DOHH2 (cell line): ENCODE data around the gene ALS2.
"Not testable (repeated sequence)": the region's sequence is repeated elsewhere in the genome, so short reads cannot be mapped to it uniquely, and the experiment has no call there.

ENCODE experiments used
- H3F3A ChIP-seq: fragments of 200-600 bp; sonication (generic), shearing (Covaris generic); 2 replicates; pipeline ENCODE4 v1.6.0; 2016; ENCODE audit warnings: antibody characterized with exemption, mild to moderate bottlenecking; ENCODE audit not compliant: control insufficient read depth, insufficient read depth
- H3K27ac ChIP-seq: fragments of 200-600 bp; sonication (generic); 2 replicates; pipeline ENCODE4 v1.5.1; 2014; ENCODE audit warnings: low read depth, mild to moderate bottlenecking, low read length, moderate library complexity
- H3K27me3 ChIP-seq: fragments of 200-600 bp; sonication (generic); 2 replicates; pipeline ENCODE4 v1.6.1; 2014; ENCODE audit warnings: mild to moderate bottlenecking, low read length, mixed read lengths; ENCODE audit not compliant: control insufficient read depth
- H3K36me3 ChIP-seq: fragments of 200-600 bp; sonication (generic); 2 replicates; pipeline ENCODE4 v1.6.1; 2014; ENCODE audit warnings: mild to moderate bottlenecking, low read length, moderate library complexity, mixed read lengths; ENCODE audit not compliant: control insufficient read depth
- H3K4me1 ChIP-seq: fragments of 200-600 bp; sonication (generic); 2 replicates; pipeline ENCODE4 v1.6.1; 2014; ENCODE audit warnings: mild to moderate bottlenecking, low read length, mixed read lengths; ENCODE audit not compliant: control insufficient read depth
- H3K4me2 ChIP-seq: fragments of 200-600 bp; sonication (generic); 2 replicates; pipeline ENCODE4 v1.6.0; 2014; ENCODE audit warnings: mild to moderate bottlenecking, low read length, moderate library complexity
- H3K4me3 ChIP-seq: fragments of 200-600 bp; sonication (generic); 2 replicates; pipeline ENCODE4 v1.5.1; 2014; ENCODE audit warnings: mild to moderate bottlenecking, low read length, mixed read lengths
- H3K79me2 ChIP-seq: fragments of 200-600 bp; sonication (generic); 2 replicates; pipeline ENCODE4 v1.6.1; 2014; ENCODE audit warnings: mild to moderate bottlenecking, low read length, mixed read lengths; ENCODE audit not compliant: control insufficient read depth
- H3K9me2 ChIP-seq: fragments of 200-600 bp; sonication (generic); replicated peaks from 2 replicates; pipeline ENCODE4 v1.6.1; 2014; ENCODE audit warnings: mild to moderate bottlenecking, low read length, mixed read lengths; ENCODE audit not compliant: control insufficient read depth
- H3K9me3 ChIP-seq: fragments of 200-600 bp; sonication (generic); 2 replicates; pipeline ENCODE4 v1.6.1; 2014; ENCODE audit warnings: antibody characterized with exemption, low read length, mixed read lengths; ENCODE audit not compliant: control insufficient read depth, insufficient read depth
- H4K20me1 ChIP-seq: fragments of 200-600 bp; sonication (generic); 2 replicates; pipeline ENCODE4 v1.6.0; 2014; ENCODE audit warnings: low read depth, mild to moderate bottlenecking, antibody characterized with exemption, low read length, moderate library complexity; ENCODE audit not compliant: control insufficient read depth, insufficient read depth
- CTCF ChIP-seq: fragments of 200-600 bp; sonication (generic); IDR thresholded peaks from one replicate; pipeline ENCODE4 v1.5.1; 2014; ENCODE audit warnings: antibody characterized with exemption, mild to moderate bottlenecking, low read depth, low read length; ENCODE audit not compliant: poor library complexity, severe bottlenecking
- EZH2phosphoT487 ChIP-seq: fragments of 200-600 bp; sonication (generic); IDR thresholded peaks from 2 replicates; pipeline ENCODE4 v1.6.1; 2017; ENCODE audit warnings: borderline replicate concordance, mild to moderate bottlenecking, antibody characterized with exemption, low read length, moderate library complexity, mixed read lengths

ALS2 gene

GRCh38 chr2:201816657-201817575, 36.2 kb upstream of the ALS2 start:
- Histone ChIP-seq H3K4me3 (no peak overlapping the region), H3K36me3 (no peaks in the 10 kb centered on the region), H4K20me1 (no peaks in the 10 kb centered on the region), H3K27me3 (no peaks in the 10 kb centered on the region), H3F3A (no peaks in the 10 kb centered on the region), H3K9me3 (no peaks in the 10 kb centered on the region), H3K9me2 (no peaks in the 10 kb centered on the region), H3K4me1 (no peaks in the 10 kb centered on the region), H3K4me2 (no peak overlapping the region), H3K27ac (no peak overlapping the region), H3K79me2 (no peaks in the 10 kb centered on the region)
- TF ChIP-seq CTCF (no peak), EZH2phosphoT487 (no peak)

- no peaks in the 10 kb centered on the region for H3K9me3 ChIP-seq
- no peak overlapping the region for H3K4me3 ChIP-seq
- H4K20me1 ChIP-seq = no peaks in the 10 kb centered on the region
- H3K9me2 ChIP-seq = no peaks in the 10 kb centered on the region
- H3K4me2 ChIP-seq = no peak overlapping the region
- no peaks in the 10 kb centered on the region for H3F3A ChIP-seq
- H3K4me1 ChIP-seq = no peaks in the 10 kb centered on the region
- H3K27ac ChIP-seq = no peak overlapping the region
- no peaks in the 10 kb centered on the region for H3K27me3 ChIP-seq
- H3K79me2 ChIP-seq = no peaks in the 10 kb centered on the region
- no peak for TF ChIP-seq CTCF
- TF ChIP-seq EZH2phosphoT487 = no peak
- no peaks in the 10 kb centered on the region for H3K36me3 ChIP-seq
Observed at GRCh38 chr2:201813996-201814760, 33.4 kb upstream of the ALS2 start.

- not testable (repeated sequence) for H3K4me1 ChIP-seq, H3K4me3 ChIP-seq, H3K9me3 ChIP-seq, H3K27ac ChIP-seq, H3K9me2 ChIP-seq, H4K20me1 ChIP-seq, H3F3A ChIP-seq, H3K36me3 ChIP-seq, H3K79me2 ChIP-seq, H3K4me2 ChIP-seq
- H3K27me3 ChIP-seq = peaks cover 18% of the 10 kb centered on the region
Observed at GRCh38 chr2:201810604-201811003, 29.9 kb upstream of the ALS2 start.

GRCh38 chr2:201809633-201810032, 28.9 kb upstream of the ALS2 start:
- Histone ChIP-seq H3K9me3 (no peaks in the 10 kb centered on the region), H3K36me3 (no peaks in the 10 kb centered on the region), H3K79me2 (no peaks in the 10 kb centered on the region), H3K4me3 (no peak overlapping the region), H3F3A (no peaks in the 10 kb centered on the region), H3K27me3 (peaks cover 18% of the 10 kb centered on the region), H3K4me1 (no peaks in the 10 kb centered on the region), H3K27ac (no peak overlapping the region), H3K9me2 (no peaks in the 10 kb centered on the region), H4K20me1 (no peaks in the 10 kb centered on the region), H3K4me2 (no peak overlapping the region)
- TF ChIP-seq CTCF (no peak), EZH2phosphoT487 (no peak)
